T-helper 2 cell treated with Interferon-gamma antibody and Interleukin-4, amounts not matched to agents 5 μg/mL and 100 μg/mL, for 36 hours (primary cell): ENCODE measurements around the gene CSH2.

Experiments
- DNase-seq: peaks from one replicate; pipeline ENCODE4 v3.0.0; 2021; ENCODE audit warnings: low spot score
- H3K27ac Mint-ChIP-seq: one replicate; pipeline ENCODE4 v1.8.0; 2021; ENCODE audit warnings: mild to moderate bottlenecking, mixed read lengths
- H3K27me3 Mint-ChIP-seq: one replicate; pipeline ENCODE4 v1.8.0; 2021; ENCODE audit warnings: low read depth, mixed read lengths
- H3K36me3 Mint-ChIP-seq: one replicate; pipeline ENCODE4 v1.8.0; 2021; ENCODE audit warnings: low read depth, mixed read lengths
- H3K4me1 Mint-ChIP-seq: one replicate; pipeline ENCODE4 v1.8.0; 2021; ENCODE audit warnings: low read depth, mixed read lengths
- H3K4me3 Mint-ChIP-seq: one replicate; pipeline ENCODE4 v1.8.0; 2022; ENCODE audit warnings: mild to moderate bottlenecking, moderate library complexity, mixed read lengths
- H3K9me3 Mint-ChIP-seq: one replicate; pipeline ENCODE4 v1.8.0; 2021; ENCODE audit warnings: mixed read lengths

Gene CSH2

GRCh38 chr17:63838631-63839171 is 34.8 kb downstream of the CSH2 start:
- Mint-ChIP-seq H3K36me3 (peaks cover 35% of the 10 kb centered on the region), H3K9me3 (no peaks in the 10 kb centered on the region), H3K4me3 (peak overlapping the region; percentile 15), H3K4me1 (peaks cover 28% of the 10 kb centered on the region), H3K27me3 (no peaks in the 10 kb centered on the region), H3K27ac (peak overlapping the region; percentile 50)
- no peak for DNase-seq

- Mint-ChIP-seq H3K36me3 (peaks cover 41% of the 10 kb centered on the region), H3K4me3 (no peak overlapping the region), H3K9me3 (no peaks in the 10 kb centered on the region), H3K27ac (no peak overlapping the region), H3K27me3 (no peaks in the 10 kb centered on the region), H3K4me1 (peaks cover 24% of the 10 kb centered on the region)
- no peak for DNase-seq
Measured at GRCh38 chr17:63837962-63838600, 35.4 kb downstream of the CSH2 start.

GRCh38 chr17:63837480-63837879 is 36.0 kb downstream of the CSH2 start:
- Mint-ChIP-seq H3K36me3 (peaks cover 41% of the 10 kb centered on the region), H3K4me1 (peaks cover 24% of the 10 kb centered on the region), H3K27ac (no peak overlapping the region), H3K9me3 (no peaks in the 10 kb centered on the region), H3K4me3 (no peak overlapping the region), H3K27me3 (no peaks in the 10 kb centered on the region)
- DNase-seq = no peak

GRCh38 chr17:63836811-63837210 is 36.7 kb downstream of the CSH2 start:
- no peak overlapping the region for H3K27ac Mint-ChIP-seq

GRCh38 chr17:63835167-63835720 is 38.2 kb downstream of the CSH2 start:
- Mint-ChIP-seq H3K27ac (peak overlapping the region; percentile 77), H3K27me3 (no peaks in the 10 kb centered on the region), H3K9me3 (no peaks in the 10 kb centered on the region), H3K36me3 (peaks cover 57% of the 10 kb centered on the region), H3K4me1 (peaks cover 26% of the 10 kb centered on the region), H3K4me3 (no peak overlapping the region)
- no peak for DNase-seq

More at GRCh38 chr17:63836811-63837210, 36.7 kb downstream of the CSH2 start:
- H3K9me3 Mint-ChIP-seq = no peaks in the 10 kb centered on the region
- no peak overlapping the region for H3K4me3 Mint-ChIP-seq
- no peaks in the 10 kb centered on the region for H3K27me3 Mint-ChIP-seq
- DNase-seq = no peak
- peaks cover 24% of the 10 kb centered on the region for H3K4me1 Mint-ChIP-seq
- peaks cover 48% of the 10 kb centered on the region for H3K36me3 Mint-ChIP-seq

- H3K27me3 Mint-ChIP-seq = no peaks in the 10 kb centered on the region
- DNase-seq = peak; percentile 64
- no peak overlapping the region for H3K4me3 Mint-ChIP-seq
- H3K4me1 Mint-ChIP-seq = peaks cover 32% of the 10 kb centered on the region
- H3K9me3 Mint-ChIP-seq = no peaks in the 10 kb centered on the region
- peak overlapping the region; percentile 67 for H3K27ac Mint-ChIP-seq
- peaks cover 63% of the 10 kb centered on the region for H3K36me3 Mint-ChIP-seq
Measured at GRCh38 chr17:63834431-63835166, 38.9 kb downstream of the CSH2 start.

- no peaks in the 10 kb centered on the region for H3K27me3 Mint-ChIP-seq
- no peak overlapping the region for H3K27ac Mint-ChIP-seq
- peaks cover 69% of the 10 kb centered on the region for H3K36me3 Mint-ChIP-seq
- no peaks in the 10 kb centered on the region for H3K9me3 Mint-ChIP-seq
- no peak overlapping the region for H3K4me3 Mint-ChIP-seq
- peaks cover 33% of the 10 kb centered on the region for H3K4me1 Mint-ChIP-seq
- no peak for DNase-seq
Measured at GRCh38 chr17:63833741-63834373, 39.6 kb downstream of the CSH2 start.

GRCh38 chr17:63833026-63833740 is 40.3 kb downstream of the CSH2 start:
- no peaks in the 10 kb centered on the region for H3K27me3 Mint-ChIP-seq
- H3K36me3 Mint-ChIP-seq = peaks cover 75% of the 10 kb centered on the region
- H3K27ac Mint-ChIP-seq = no peak overlapping the region
- no peaks in the 10 kb centered on the region for H3K9me3 Mint-ChIP-seq
- H3K4me3 Mint-ChIP-seq = no peak overlapping the region
- peaks cover 38% of the 10 kb centered on the region for H3K4me1 Mint-ChIP-seq
- DNase-seq = no peak

GRCh38 chr17:63832455-63832854 is 41.0 kb downstream of the CSH2 start:
- peaks cover 78% of the 10 kb centered on the region for H3K36me3 Mint-ChIP-seq
- no peak overlapping the region for H3K4me3 Mint-ChIP-seq
- H3K4me1 Mint-ChIP-seq = peaks cover 41% of the 10 kb centered on the region
- no peaks in the 10 kb centered on the region for H3K27me3 Mint-ChIP-seq
- no peaks in the 10 kb centered on the region for H3K9me3 Mint-ChIP-seq
- no peak for DNase-seq
- peak overlapping the region; percentile 8 for H3K27ac Mint-ChIP-seq

GRCh38 chr17:63832014-63832413 is 41.5 kb downstream of the CSH2 start:
- Mint-ChIP-seq H3K36me3 (peaks cover 76% of the 10 kb centered on the region), H3K4me1 (peaks cover 41% of the 10 kb centered on the region), H3K9me3 (no peaks in the 10 kb centered on the region), H3K27ac (no peak overlapping the region), H3K4me3 (no peak overlapping the region), H3K27me3 (no peaks in the 10 kb centered on the region)
- DNase-seq = no peak

- H3K4me3 Mint-ChIP-seq = no peak overlapping the region
- H3K27ac Mint-ChIP-seq = peak overlapping the region; percentile 55
- H3K36me3 Mint-ChIP-seq = peaks cover 72% of the 10 kb centered on the region
- no peak for DNase-seq
- peaks cover 41% of the 10 kb centered on the region for H3K4me1 Mint-ChIP-seq
- no peaks in the 10 kb centered on the region for H3K27me3 Mint-ChIP-seq
- no peaks in the 10 kb centered on the region for H3K9me3 Mint-ChIP-seq
Measured at GRCh38 chr17:63831505-63831904, 42.0 kb downstream of the CSH2 start.

GRCh38 chr17:63830904-63831491 is 42.5 kb downstream of the CSH2 start:
- no peak for DNase-seq
- Mint-ChIP-seq H3K36me3 (peaks cover 75% of the 10 kb centered on the region), H3K9me3 (no peaks in the 10 kb centered on the region), H3K27me3 (no peaks in the 10 kb centered on the region), H3K4me1 (peaks cover 45% of the 10 kb centered on the region), H3K4me3 (no peak overlapping the region), H3K27ac (peak overlapping the region; percentile 70)

GRCh38 chr17:63830278-63830677 is 43.2 kb downstream of the CSH2 start:
- no peak overlapping the region for H3K4me3 Mint-ChIP-seq
- H3K27ac Mint-ChIP-seq = no peak overlapping the region
- no peaks in the 10 kb centered on the region for H3K27me3 Mint-ChIP-seq
- H3K4me1 Mint-ChIP-seq = peaks cover 51% of the 10 kb centered on the region
- H3K9me3 Mint-ChIP-seq = no peaks in the 10 kb centered on the region
- DNase-seq = no peak
- H3K36me3 Mint-ChIP-seq = peaks cover 71% of the 10 kb centered on the region
